ENCODE data around the gene PLIN3.

PLIN3 gene

GRCh38 chr19:4867534-4868285, at the start of gene PLIN3:
PLIN3 (minus strand) TSS chr19:4867667; CDS start chr19:4861394, 6,273 bp downstream.
- peak within 1 kb of the TSS; percentile 76 for H3K4me3 ChIP-seq (ENCODE audit: low read length)

GRCh38 chr19:4916292-4917082, 49.0 kb upstream of the PLIN3 start:
- peak overlapping the region; percentile 59; the same call in 1 of the 2 replicates for H3K4me3 ChIP-seq (ENCODE audit: low read length)
- no peak for TF ChIP-seq ZNF274 (IDR thresholded peaks at IDR 0.05; ENCODE audit: low read depth, low read length)

More at GRCh38 chr19:4867534-4868285, at the start of gene PLIN3:
- no peak for TF ChIP-seq ZNF274 (IDR thresholded peaks at IDR 0.05; ENCODE audit: low read depth, low read length)

- no peak for TF ChIP-seq ZNF274 (IDR thresholded peaks at IDR 0.05; ENCODE audit: low read depth, low read length)
- H3K4me3 ChIP-seq (ENCODE audit: low read length) = peak overlapping the region; percentile 59; the same call in 1 of the 2 replicates
These were observed 47.5 kb upstream of the PLIN3 start for GRCh38 chr19:4914736-4915501.

GRCh38 chr19:4913996-4914735, 46.7 kb upstream of the PLIN3 start:
- H3K4me3 ChIP-seq (ENCODE audit: low read length) = peak overlapping the region; percentile 59; the same call in 1 of the 2 replicates
- no peak for TF ChIP-seq ZNF274 (IDR thresholded peaks at IDR 0.05; ENCODE audit: low read depth, low read length)

GRCh38 chr19:4911786-4912672, 44.6 kb upstream of the PLIN3 start:
- no peak for TF ChIP-seq ZNF274 (IDR thresholded peaks at IDR 0.05; ENCODE audit: low read depth, low read length)
- peak overlapping the region; percentile 83 for H3K4me3 ChIP-seq (ENCODE audit: low read length)

GRCh38 chr19:4911314-4911713, 43.8 kb upstream of the PLIN3 start:
- peak overlapping the region; percentile 83 for H3K4me3 ChIP-seq (ENCODE audit: low read length)
- TF ChIP-seq ZNF274 (IDR thresholded peaks at IDR 0.05; ENCODE audit: low read depth, low read length) = no peak

GRCh38 chr19:4910594-4911281, 43.3 kb upstream of the PLIN3 start:
- H3K4me3 ChIP-seq (ENCODE audit: low read length) = peak overlapping the region; percentile 83
- no peak for TF ChIP-seq ZNF274 (IDR thresholded peaks at IDR 0.05; ENCODE audit: low read depth, low read length)

- peak overlapping the region; percentile 84 for H3K4me3 ChIP-seq (ENCODE audit: low read length)
These were observed 42.6 kb upstream of the PLIN3 start for GRCh38 chr19:4909897-4910593.

GRCh38 chr19:4909156-4909896, 41.9 kb upstream of the PLIN3 start, which contains the start of gene UHRF1:
UHRF1 (plus strand) TSS chr19:4909501; CDS start chr19:4910886, 1,385 bp downstream.
- peak within 1 kb of the TSS; percentile 84 for H3K4me3 ChIP-seq (ENCODE audit: low read length)
- TF ChIP-seq ZNF274 (IDR thresholded peaks at IDR 0.05; ENCODE audit: low read depth, low read length) = no peak

More at GRCh38 chr19:4909897-4910593, 42.6 kb upstream of the PLIN3 start:
- TF ChIP-seq ZNF274 (IDR thresholded peaks at IDR 0.05; ENCODE audit: low read depth, low read length) = no peak

GRCh38 chr19:4908781-4909155, 41.3 kb upstream of the PLIN3 start:
- H3K4me3 ChIP-seq (ENCODE audit: low read length) = no peak overlapping the region; the same call in 1 of the 2 replicates
- TF ChIP-seq ZNF274 (IDR thresholded peaks at IDR 0.05; ENCODE audit: low read depth, low read length) = no peak

GRCh38 chr19:4908360-4908759, 40.9 kb upstream of the PLIN3 start:
- no peak overlapping the region for H3K4me3 ChIP-seq (ENCODE audit: low read length)

More at GRCh38 chr19:4908360-4908759, 40.9 kb upstream of the PLIN3 start:
- no peak for TF ChIP-seq ZNF274 (IDR thresholded peaks at IDR 0.05; ENCODE audit: low read depth, low read length)

Measured in GM08714 (cell line).